Measurements from ENCODE around the gene C20orf144.

GRCh38 chr20:33709398-33709797 lies 47.3 kb downstream of the C20orf144 start:
- no peak for TF ChIP-seq CTCF (IDR thresholded peaks at IDR 0.05)
- TF ChIP-seq POLR2AphosphoS5 (IDR thresholded peaks at IDR 0.05): no peak
